Left renal cortex interstitium (tissue), 4 donors: Measurements from ENCODE around the gene MRPS23. TPM values are rescaled to one million over a fixed set of nuclear protein-coding genes. Genes with fewer than 3 reads are reported as not detected.
"Not testable (repeated sequence)": the region's sequence is repeated elsewhere in the genome, so short reads cannot be mapped to it uniquely, and the experiment has no call there.

ENCODE experiments used
- DNase-seq, 4 donors: peaks; one replicate each; pipeline ENCODE4 v3.0.0-alpha.2; 2013; ENCODE audit warnings: low read depth in 4 of 4, low spot score in 2 of 4, missing footprints in 1 of 4
- polyA plus RNA-seq, 4 donors: library from polyadenylated mRNA; unstranded; fragments of 120-200 nt; gene quantifications; one replicate each; pipeline ENCODE4 v1.2.1, GENCODE V29; 2013; ENCODE audit not compliant: insufficient read length in 4 of 4

MRPS23 gene
- polyA plus RNA-seq, 4 donors = 57.6 to 63.7 (median 60.9) TPM

- DNase-seq = no peak
Observed at GRCh38 chr17:57866319-57866718, 16.5 kb upstream of the MRPS23 start.

- no peak for DNase-seq
Observed at GRCh38 chr17:57864273-57864672, 14.4 kb upstream of the MRPS23 start.

GRCh38 chr17:57862694-57863667 is 13.1 kb upstream of the MRPS23 start:
- DNase-seq = no peak

GRCh38 chr17:57861790-57862693 is 12.2 kb upstream of the MRPS23 start:
- DNase-seq = no peak

GRCh38 chr17:57861000-57861789 is 11.4 kb upstream of the MRPS23 start:
- DNase-seq = no peak

- DNase-seq = no peak
Observed at GRCh38 chr17:57860414-57860999, 10.7 kb upstream of the MRPS23 start.

DNA sequence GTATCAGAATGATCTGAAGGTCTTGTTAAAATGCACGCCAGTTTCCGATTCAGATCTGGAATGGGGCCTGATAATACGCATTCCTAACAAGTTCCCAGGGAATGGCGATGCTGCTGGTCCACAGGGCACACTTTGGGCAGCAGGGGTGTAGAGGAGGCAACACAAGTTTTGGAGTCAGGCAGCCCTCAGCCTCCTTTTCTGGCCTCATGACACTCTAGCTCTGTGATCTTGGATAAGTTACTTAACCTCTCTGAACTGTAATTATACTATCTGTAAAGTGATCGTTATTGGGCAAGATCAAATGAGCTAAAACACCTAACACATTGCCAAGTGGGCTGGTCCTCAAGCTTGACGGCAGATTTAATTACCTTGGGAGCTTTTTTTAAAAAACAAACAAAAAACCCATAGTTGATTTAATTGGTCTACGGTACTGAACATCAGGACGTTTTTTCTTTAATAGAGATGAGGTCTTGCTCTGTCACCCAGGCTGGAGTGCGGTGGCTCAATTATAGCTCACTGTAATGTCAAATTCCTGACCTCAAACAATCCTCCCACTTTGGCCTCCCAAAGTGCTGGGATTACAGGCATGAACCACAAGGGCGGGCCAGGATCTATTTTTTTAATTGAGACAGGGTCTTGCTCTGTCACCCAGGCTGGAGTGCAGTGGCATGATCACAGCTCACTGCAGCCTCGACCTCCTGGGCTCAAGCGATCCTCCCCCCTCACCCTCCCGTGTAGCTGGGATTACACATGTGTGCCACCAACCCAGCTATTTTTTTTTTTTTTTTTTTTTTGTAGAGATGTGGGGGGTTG is 10.0 kb upstream of the MRPS23 start:
- no peak for DNase-seq

- no peak for DNase-seq
Observed at GRCh38 chr17:57858838-57859237, 9.0 kb upstream of the MRPS23 start.

GRCh38 chr17:57856792-57857620 is 7.2 kb upstream of the MRPS23 start:
- no peak for DNase-seq

DNA sequence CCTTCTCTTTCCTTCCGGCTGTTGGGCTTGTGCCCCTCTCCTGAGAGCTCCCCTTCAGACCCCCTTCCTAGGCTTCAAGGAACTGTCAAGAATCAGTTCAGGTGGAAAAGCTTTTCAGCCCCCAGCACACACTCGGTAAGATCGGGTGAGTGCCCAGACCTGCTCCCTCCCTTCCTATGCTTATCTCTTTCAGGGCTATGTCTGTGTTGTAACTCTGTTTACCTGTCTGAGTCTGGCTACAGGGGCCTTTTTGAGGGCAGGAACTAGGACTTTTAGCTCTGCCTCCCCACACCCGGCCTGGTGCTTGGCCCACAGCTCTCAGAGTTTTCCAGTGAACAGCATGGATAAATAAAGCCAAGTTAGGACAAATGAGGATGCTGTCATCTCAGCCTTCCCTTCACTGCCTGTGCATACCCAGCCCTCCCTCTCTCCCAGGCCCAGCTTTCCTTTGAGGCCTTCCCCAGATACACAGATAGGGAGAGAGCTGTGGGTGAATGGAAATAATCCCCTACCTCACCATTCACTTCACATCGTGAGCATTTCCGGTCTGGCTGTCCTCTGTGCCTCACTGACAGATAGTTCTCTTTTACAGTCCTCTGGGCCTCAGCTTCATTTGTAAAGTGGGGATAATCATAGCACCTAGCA is 5.7 kb upstream of the MRPS23 start:
- DNase-seq = no peak

- no peak for DNase-seq
Observed at GRCh38 chr17:57853695-57854094, 3.9 kb upstream of the MRPS23 start.

DNA sequence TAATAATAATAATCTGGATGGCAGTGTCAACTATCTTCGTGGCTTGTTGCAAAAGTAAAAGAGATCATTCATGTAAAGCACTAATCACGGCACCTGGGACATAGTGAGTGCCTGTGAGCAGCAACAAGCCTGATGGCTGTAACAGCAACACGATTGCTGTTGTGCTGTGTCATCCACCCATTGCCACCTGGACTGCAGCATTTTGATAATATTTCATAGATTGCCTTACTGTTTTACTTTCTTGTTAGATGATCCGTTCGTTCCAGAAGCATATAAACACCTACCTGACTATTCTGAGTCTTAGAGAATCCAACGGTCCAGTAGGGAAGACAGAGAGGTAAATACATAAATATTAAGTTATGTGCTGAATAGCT is 3.1 kb upstream of the MRPS23 start:
- no peak for DNase-seq

DNA sequence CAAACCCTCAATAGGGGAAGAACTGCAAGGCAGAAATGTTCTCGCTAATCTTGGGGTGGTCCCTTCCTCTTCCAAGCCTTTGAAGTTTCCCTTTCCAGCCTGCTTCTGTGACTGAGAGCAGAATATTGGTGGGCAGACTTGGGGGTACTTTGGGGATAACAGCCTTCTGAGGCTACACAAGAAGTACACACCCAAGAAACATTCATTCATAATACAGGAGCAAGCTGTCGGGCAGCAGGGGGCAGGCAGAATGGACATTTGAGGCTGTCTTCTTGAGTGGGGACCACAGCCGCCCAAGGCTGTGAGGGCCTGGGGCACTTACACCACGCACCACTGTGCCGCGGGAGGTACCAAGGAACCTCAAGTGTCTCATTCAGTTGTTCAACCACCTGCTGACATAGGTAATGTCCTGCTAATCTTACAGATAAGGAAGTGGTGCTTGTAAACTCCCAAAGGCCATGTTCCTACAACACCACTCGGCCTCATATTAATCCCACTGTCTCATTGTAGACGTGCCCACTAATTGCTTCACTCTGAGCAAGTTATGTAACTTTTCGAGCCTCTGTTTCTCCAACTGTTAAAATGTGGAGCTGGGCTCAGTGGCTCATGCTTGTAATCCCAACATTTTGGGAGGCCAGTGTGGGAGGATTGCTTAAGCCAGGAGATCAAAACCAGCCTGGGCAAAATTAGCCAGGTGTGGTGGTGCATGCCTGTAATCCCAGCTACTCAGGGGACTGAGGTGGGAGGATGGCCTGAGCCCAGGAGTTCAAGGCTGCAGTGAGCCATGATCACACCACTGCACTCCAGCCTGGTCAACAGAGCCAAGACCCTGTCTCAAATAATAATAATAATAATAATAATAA is 2.5 kb upstream of the MRPS23 start:
- DNase-seq = no peak

DNA sequence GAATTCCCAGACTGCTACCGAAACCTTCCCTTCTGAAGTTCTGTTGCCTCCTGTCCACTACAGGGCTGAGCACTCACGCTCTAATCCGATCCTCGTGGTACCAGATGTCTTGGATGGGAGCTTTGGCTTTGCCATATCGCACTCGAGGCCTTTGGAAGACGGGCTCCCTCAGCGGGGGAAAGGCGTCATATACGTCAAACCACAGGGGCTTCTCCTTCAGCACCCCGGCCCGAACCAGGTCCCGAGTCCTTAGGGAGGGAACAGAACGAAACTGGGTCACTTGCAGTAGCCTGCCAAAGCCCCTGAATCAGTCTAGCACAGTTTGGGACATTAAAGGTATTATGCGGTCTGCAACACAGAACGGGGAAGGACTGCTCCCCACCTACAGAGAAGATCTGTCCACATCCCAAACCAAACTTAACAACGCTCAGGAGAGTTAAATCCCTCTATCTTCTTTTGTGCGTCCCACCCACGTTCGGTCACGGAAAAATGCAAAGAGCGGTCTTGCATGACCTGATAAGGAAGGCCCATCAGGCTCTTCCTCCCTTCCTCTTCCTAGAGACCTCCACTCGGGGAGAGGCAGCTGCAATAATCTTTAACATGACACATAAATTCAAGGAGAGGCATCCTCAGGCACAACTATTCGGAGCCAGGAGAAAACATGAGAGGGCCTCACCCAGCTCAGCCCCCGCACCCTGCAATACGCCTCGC is 526 bp downstream of the MRPS23 start:
- DNase-seq = no peak

- DNase-seq = not testable (repeated sequence)
Observed at GRCh38 chr17:57846056-57846945, 3.5 kb downstream of the MRPS23 start.
